Measurements from ENCODE around the gene KAZALD1.

DNA sequence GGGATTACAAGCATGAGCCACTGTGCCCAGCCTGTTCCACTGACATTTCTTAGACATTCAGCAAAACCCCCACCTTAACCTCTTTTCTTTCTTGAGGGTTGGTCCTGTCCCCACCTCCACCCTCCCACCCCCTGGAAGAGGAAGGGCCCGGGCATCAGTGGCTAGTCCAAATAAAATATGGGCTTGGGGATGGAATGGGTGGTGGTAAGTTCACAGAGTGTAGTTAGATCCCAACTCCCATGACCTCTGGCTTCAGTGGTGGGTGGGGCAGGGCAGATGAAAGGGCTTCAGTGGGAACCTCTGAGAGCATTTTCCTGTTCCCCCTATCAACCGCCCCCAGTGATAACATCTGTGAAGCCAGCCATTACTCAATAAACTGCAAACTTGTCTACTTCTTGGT, 20.9 kb upstream of the KAZALD1 start:
- TF ChIP-seq, protein P1, sequence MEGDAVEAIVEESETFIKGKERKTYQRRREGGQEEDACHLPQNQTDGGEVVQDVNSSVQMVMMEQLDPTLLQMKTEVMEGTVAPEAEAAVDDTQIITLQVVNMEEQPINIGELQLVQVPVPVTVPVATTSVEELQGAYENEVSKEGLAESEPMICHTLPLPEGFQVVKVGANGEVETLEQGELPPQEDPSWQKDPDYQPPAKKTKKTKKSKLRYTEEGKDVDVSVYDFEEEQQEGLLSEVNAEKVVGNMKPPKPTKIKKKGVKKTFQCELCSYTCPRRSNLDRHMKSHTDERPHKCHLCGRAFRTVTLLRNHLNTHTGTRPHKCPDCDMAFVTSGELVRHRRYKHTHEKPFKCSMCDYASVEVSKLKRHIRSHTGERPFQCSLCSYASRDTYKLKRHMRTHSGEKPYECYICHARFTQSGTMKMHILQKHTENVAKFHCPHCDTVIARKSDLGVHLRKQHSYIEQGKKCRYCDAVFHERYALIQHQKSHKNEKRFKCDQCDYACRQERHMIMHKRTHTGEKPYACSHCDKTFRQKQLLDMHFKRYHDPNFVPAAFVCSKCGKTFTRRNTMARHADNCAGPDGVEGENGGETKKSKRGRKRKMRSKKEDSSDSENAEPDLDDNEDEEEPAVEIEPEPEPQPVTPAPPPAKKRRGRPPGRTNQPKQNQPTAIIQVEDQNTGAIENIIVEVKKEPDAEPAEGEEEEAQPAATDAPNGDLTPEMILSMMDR (IDR thresholded peaks at IDR 0.05): no peak
- TF ChIP-seq POLR2A (IDR thresholded peaks at IDR 0.05): no peak
